H7 (cell line): ENCODE measurements around the gene KRT39. TPM values are rescaled to one million over a fixed set of nuclear protein-coding genes. Genes with fewer than 3 reads are reported as not detected.
"Not testable (repeated sequence)": the region's sequence is repeated elsewhere in the genome, so short reads cannot be mapped to it uniquely, and the experiment has no call there.

Experiments used
- DNase-seq: peaks from one replicate; pipeline ENCODE4 v3.0.0; 2012
- H3K27me3 ChIP-seq: 2 replicates; pipeline ENCODE4 v1.6.0; 2011; ENCODE audit warnings: mild to moderate bottlenecking, low read length; ENCODE audit not compliant: control insufficient read depth, insufficient read depth
- H3K36me3 ChIP-seq: replicated peaks from 2 replicates; pipeline ENCODE4 v1.5.1; 2011; ENCODE audit warnings: low read length; ENCODE audit not compliant: control insufficient read depth, insufficient read depth
- H3K4me3 ChIP-seq: 2 replicates; pipeline ENCODE4 v1.5.1; 2011; ENCODE audit warnings: low read depth, mild to moderate bottlenecking, control low read depth, low read length, moderate library complexity; ENCODE audit not compliant: insufficient read depth
- total RNA-seq: library from RNA; depleted of rRNA; stranded (reverse); fragments of >200 nt; shearing (Covaris generic); gene quantifications from 2 replicates; pipeline ENCODE4 v1.2.3, GENCODE V29; 2014

The KRT39 gene
- total RNA-seq, 1 experiment from 2014 or later: not detected

- no peak overlapping the region for H3K4me3 ChIP-seq
- no peak for DNase-seq
- H3K27me3 ChIP-seq: no peaks in the 10 kb centered on the region
- no peaks in the 10 kb centered on the region for H3K36me3 ChIP-seq
Measured at GRCh38 chr17:40942553-40942952, 24.2 kb downstream of the KRT39 start.

GRCh38 chr17:40940266-40940665, 26.5 kb downstream of the KRT39 start:
- DNase-seq: no peak
- no peaks in the 10 kb centered on the region for H3K36me3 ChIP-seq
- H3K4me3 ChIP-seq: no peak overlapping the region
- no peaks in the 10 kb centered on the region for H3K27me3 ChIP-seq

- Histone ChIP-seq H3K27me3 (no peaks in the 10 kb centered on the region), H3K36me3 (no peaks in the 10 kb centered on the region), H3K4me3 (no peak overlapping the region)
- DNase-seq: no peak
Measured at GRCh38 chr17:40938981-40939380, 27.8 kb downstream of the KRT39 start.

- Histone ChIP-seq H3K4me3 (no peak within 1 kb of the TSS), H3K36me3 (no peaks in the 10 kb centered on the region), H3K27me3 (no peaks in the 10 kb centered on the region)
- peak; percentile 63 for DNase-seq
Measured at GRCh38 chr17:40937384-40937819, 29.3 kb downstream of the KRT39 start, which contains the start of gene KRT23. Gene KRT23 (minus strand): TSS chr17:40937646. CDS start chr17:40936603, 1,043 bp downstream.

GRCh38 chr17:40936976-40937375, 29.8 kb downstream of the KRT39 start:
- Histone ChIP-seq H3K4me3 (no peak overlapping the region), H3K27me3 (no peaks in the 10 kb centered on the region), H3K36me3 (no peaks in the 10 kb centered on the region)
- peak; percentile 57 for DNase-seq

GRCh38 chr17:40936437-40936971, 30.2 kb downstream of the KRT39 start:
- H3K36me3 ChIP-seq: no peaks in the 10 kb centered on the region
- H3K27me3 ChIP-seq: no peaks in the 10 kb centered on the region
- DNase-seq: peak; percentile 26
- H3K4me3 ChIP-seq: no peak overlapping the region

GRCh38 chr17:40935624-40936023, 31.1 kb downstream of the KRT39 start:
- no peaks in the 10 kb centered on the region for H3K27me3 ChIP-seq
- H3K4me3 ChIP-seq: no peak overlapping the region
- H3K36me3 ChIP-seq: no peaks in the 10 kb centered on the region
- DNase-seq: no peak

GRCh38 chr17:40932608-40933007, 34.1 kb downstream of the KRT39 start:
- DNase-seq: no peak
- Histone ChIP-seq H3K27me3 (no peaks in the 10 kb centered on the region), H3K36me3 (no peaks in the 10 kb centered on the region)

GRCh38 chr17:40931311-40931710, 35.4 kb downstream of the KRT39 start:
- no peaks in the 10 kb centered on the region for H3K36me3 ChIP-seq
- H3K27me3 ChIP-seq: no peaks in the 10 kb centered on the region
- H3K4me3 ChIP-seq: no peak overlapping the region
- DNase-seq: no peak

More at GRCh38 chr17:40932608-40933007, 34.1 kb downstream of the KRT39 start:
- no peak overlapping the region for H3K4me3 ChIP-seq

- H3K4me3 ChIP-seq: no peak overlapping the region
- no peak for DNase-seq
- H3K27me3 ChIP-seq: no peaks in the 10 kb centered on the region
- H3K36me3 ChIP-seq: no peaks in the 10 kb centered on the region
Measured at GRCh38 chr17:40926341-40926740, 40.4 kb downstream of the KRT39 start.

- Histone ChIP-seq H3K36me3 (no peaks in the 10 kb centered on the region), H3K4me3 (no peak overlapping the region), H3K27me3 (no peaks in the 10 kb centered on the region)
- DNase-seq: no peak
Measured at GRCh38 chr17:40922239-40922638, 44.5 kb downstream of the KRT39 start.

GRCh38 chr17:40921026-40921425, 45.7 kb downstream of the KRT39 start:
- Histone ChIP-seq H3K27me3 (no peaks in the 10 kb centered on the region), H3K36me3 (no peaks in the 10 kb centered on the region), H3K4me3 (no peak overlapping the region)
- no peak for DNase-seq

GRCh38 chr17:40917116-40917515, 49.6 kb downstream of the KRT39 start:
- not testable (repeated sequence) for H3K27me3 ChIP-seq, DNase-seq, H3K4me3 ChIP-seq, H3K36me3 ChIP-seq

- no peaks in the 10 kb centered on the region for H3K36me3 ChIP-seq
- DNase-seq: no peak
- no peak overlapping the region for H3K4me3 ChIP-seq
- no peaks in the 10 kb centered on the region for H3K27me3 ChIP-seq
Measured at GRCh38 chr17:40916366-40916765, 50.4 kb downstream of the KRT39 start.

- H3K4me3 ChIP-seq: no peak overlapping the region
- no peak for DNase-seq
Measured at GRCh38 chr17:40915721-40916256, 51.0 kb downstream of the KRT39 start.

More at GRCh38 chr17:40915721-40916256, 51.0 kb downstream of the KRT39 start:
- H3K36me3 ChIP-seq: no peaks in the 10 kb centered on the region
- H3K27me3 ChIP-seq: no peaks in the 10 kb centered on the region
